Fibroblast of the aortic adventitia (primary cell): Measurements from ENCODE around the gene SEMA4C. TPM values are rescaled to one million over a fixed set of nuclear protein-coding genes. Genes with fewer than 3 reads are reported as not detected.

Experiments used
- DNase-seq: peaks from one replicate; pipeline ENCODE4 v3.0.0-alpha.2; 2010; ENCODE audit warnings: low read depth
- H3K4me3 ChIP-seq: 2 replicates; pipeline ENCODE4 v1.5.1; 2011; ENCODE audit warnings: low read depth, mild to moderate bottlenecking, control low read depth, low read length, moderate library complexity
- CTCF ChIP-seq: IDR thresholded peaks from 2 replicates; pipeline ENCODE4 v1.5.1; 2011; ENCODE audit warnings: mild to moderate bottlenecking, low read length, control low read depth, inconsistent platforms; ENCODE audit not compliant: insufficient read depth
- total RNA-seq: library from RNA; depleted of rRNA; stranded (reverse); fragments of >200 nt; gene quantifications from 2 replicates; pipeline ENCODE4 v1.2.3, GENCODE V29; 2012; ENCODE audit warnings: low replicate concordance

SEMA4C gene
- total RNA-seq, 1 donor, result 15.4 TPM

GRCh38 chr2:96914332-96914731 lies 44.5 kb upstream of the SEMA4C start:
- peak; percentile 63 for DNase-seq
- no peak overlapping the region for H3K4me3 ChIP-seq
- TF ChIP-seq CTCF, result no peak

GRCh38 chr2:96913398-96914202 lies 43.7 kb upstream of the SEMA4C start:
- no peak for DNase-seq
- H3K4me3 ChIP-seq, result no peak overlapping the region
- no peak for TF ChIP-seq CTCF

- no peak for DNase-seq
- no peak for TF ChIP-seq CTCF
- H3K4me3 ChIP-seq, result no peak overlapping the region
These were observed 43.2 kb upstream of the SEMA4C start for GRCh38 chr2:96913117-96913397.

- no peak for DNase-seq
- no peak for TF ChIP-seq CTCF
- no peak overlapping the region for H3K4me3 ChIP-seq
These were observed 42.7 kb upstream of the SEMA4C start for GRCh38 chr2:96912346-96913116.

- TF ChIP-seq CTCF, result no peak
- no peak for DNase-seq
- H3K4me3 ChIP-seq, result no peak overlapping the region
These were observed 39.7 kb upstream of the SEMA4C start for GRCh38 chr2:96909611-96910021.

GRCh38 chr2:96907115-96908041 lies 37.5 kb upstream of the SEMA4C start:
- peak; percentile 77 for DNase-seq
- no peak overlapping the region for H3K4me3 ChIP-seq
- TF ChIP-seq CTCF, result no peak
